ENCODE results near the gene MYO1C. TPM values are rescaled to one million over a fixed set of nuclear protein-coding genes. Genes with fewer than 3 reads are reported as not detected.
A peak's percentile ranks its signal among the peaks of the same experiment; 100 is the strongest.
"Not testable (repeated sequence)": the region's sequence is repeated elsewhere in the genome, so short reads cannot be mapped to it uniquely, and the experiment has no call there.

Gene MYO1C
- total RNA-seq, 2 donors from 2014 or later = 75.5 to 90.0 TPM

- Mint-ChIP-seq H3K9me3 (no peaks in the 10 kb centered on the region), H3K27me3 (ENCODE audit: insufficient read depth) (peaks cover 2% of the 10 kb centered on the region)
- H3K4me1 ChIP-seq (ENCODE audit: control insufficient read depth, insufficient read depth, low read length) = no peaks in the 10 kb centered on the region
Measured at GRCh38 chr17:1455291-1455796, 37.1 kb downstream of the MYO1C start.

DNA sequence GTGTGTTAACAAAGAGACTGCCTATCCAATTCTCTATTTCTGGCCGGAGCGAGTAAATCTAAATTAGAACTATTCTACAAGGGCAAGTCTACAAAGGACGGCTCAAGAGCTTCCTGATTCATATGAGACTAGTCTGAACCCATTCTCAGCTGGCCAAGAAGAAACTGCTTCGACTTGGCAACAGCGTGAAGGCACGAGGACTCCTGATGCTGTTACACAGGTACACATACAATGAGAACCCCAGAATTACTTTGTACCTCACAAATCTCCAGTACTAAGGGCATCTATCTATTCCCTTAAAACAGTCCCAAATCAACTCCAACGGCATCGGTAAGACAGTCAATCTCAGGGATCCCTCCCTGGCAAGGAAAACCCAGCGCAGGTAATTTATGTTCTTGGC, 37.9 kb downstream of the MYO1C start:
- Mint-ChIP-seq H3K27ac (peak overlapping the region; percentile 63), H3K9me3 (no peaks in the 10 kb centered on the region), H3K36me3 (ENCODE audit: low read depth) (peaks cover 25% of the 10 kb centered on the region), H3K4me1 (peaks cover 11% of the 10 kb centered on the region), H3K27me3 (ENCODE audit: insufficient read depth) (peaks cover 2% of the 10 kb centered on the region), H3K4me3 (peak overlapping the region; percentile 86)
- 87 to 90% methylated on average over 8 to 9 of the region's 9 CpGs for WGBS, 2 experiments (ENCODE audit: insufficient coverage in 1 of 2, insufficient read length in 1 of 2)
- no peaks in the 10 kb centered on the region for H3K9me3 ChIP-seq (ENCODE audit: control insufficient read depth, low read length)
- no peaks in the 10 kb centered on the region for H3K4me1 ChIP-seq (ENCODE audit: control insufficient read depth, insufficient read depth, low read length)
- H3K27me3 ChIP-seq (ENCODE audit: control insufficient read depth, insufficient read depth, low read length, poor library complexity, severe bottlenecking) = no peaks in the 10 kb centered on the region
- peaks cover 34% of the 10 kb centered on the region for H3K36me3 ChIP-seq (ENCODE audit: control insufficient read depth, insufficient read depth, low read length)
- no peak for DNase-seq
- no peak for TF ChIP-seq CTCF (conservative IDR thresholded peaks at IDR 0.05)
- peak overlapping the region; percentile 95 for H3K9ac ChIP-seq (ENCODE audit: extremely low read depth, low read length, poor library complexity, severe bottlenecking)
- no peak overlapping the region for H3K27ac ChIP-seq (ENCODE audit: low read depth, low read length)
- H3K4me3 ChIP-seq (ENCODE audit: low read length) = peak overlapping the region; percentile 91

More at GRCh38 chr17:1455291-1455796, 37.1 kb downstream of the MYO1C start:
- Histone ChIP-seq H3K9ac (ENCODE audit: extremely low read depth, low read length, poor library complexity, severe bottlenecking) (peak overlapping the region; percentile 95), H3K27me3 (ENCODE audit: control insufficient read depth, insufficient read depth, low read length, poor library complexity, severe bottlenecking) (no peaks in the 10 kb centered on the region), H3K36me3 (ENCODE audit: control insufficient read depth, insufficient read depth, low read length) (peaks cover 31% of the 10 kb centered on the region), H3K4me3 (ENCODE audit: low read length) (peak overlapping the region; percentile 91), H3K9me3 (ENCODE audit: control insufficient read depth, low read length) (no peaks in the 10 kb centered on the region), H3K27ac (ENCODE audit: low read depth, low read length) (peak overlapping the region; percentile 86)
- H3K36me3 Mint-ChIP-seq (ENCODE audit: low read depth) = peaks cover 26% of the 10 kb centered on the region
- H3K4me1 Mint-ChIP-seq = peaks cover 11% of the 10 kb centered on the region
- TF ChIP-seq CTCF (conservative IDR thresholded peaks at IDR 0.05) = peak; percentile 80
- 1% methylated on average over 11 to 31 of the region's 31 CpGs for WGBS, 2 experiments (ENCODE audit: insufficient coverage in 1 of 2, insufficient read length in 1 of 2)
- peak overlapping the region; percentile 86 for H3K4me3 Mint-ChIP-seq
- peak overlapping the region; percentile 91 for H3K27ac Mint-ChIP-seq
- DNase-seq = peak; percentile 91

DNA sequence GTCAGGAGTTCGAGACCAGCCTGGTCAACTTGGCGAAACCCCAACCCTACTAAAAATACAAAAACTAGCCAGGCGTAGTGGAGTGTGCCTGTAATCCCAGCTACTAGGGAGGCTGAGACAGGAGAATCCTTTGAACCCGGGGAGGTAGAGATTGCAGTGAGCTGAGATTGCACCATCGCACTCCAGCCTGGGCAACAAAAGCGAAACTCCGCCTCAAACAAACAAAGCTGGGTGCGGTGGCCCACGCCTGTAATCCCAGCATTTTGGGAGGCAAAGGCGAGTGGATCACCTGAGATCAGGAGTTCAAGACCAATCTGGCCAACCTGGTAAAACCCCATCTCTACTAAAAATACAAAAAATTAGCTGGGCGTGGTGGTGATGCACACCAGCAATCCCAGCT, 38.8 kb downstream of the MYO1C start:
- Mint-ChIP-seq H3K36me3 (ENCODE audit: low read depth) (peaks cover 33% of the 10 kb centered on the region), H3K4me1 (peaks cover 11% of the 10 kb centered on the region)

GRCh38 chr17:1452836-1453235, 39.6 kb downstream of the MYO1C start:
- Mint-ChIP-seq H3K27me3 (ENCODE audit: insufficient read depth) (peaks cover 2% of the 10 kb centered on the region), H3K36me3 (ENCODE audit: low read depth) (peaks cover 35% of the 10 kb centered on the region), H3K9me3 (no peaks in the 10 kb centered on the region), H3K4me1 (peaks cover 11% of the 10 kb centered on the region), H3K27ac (peak overlapping the region; percentile 64), H3K4me3 (no peak overlapping the region)
- no peaks in the 10 kb centered on the region for H3K27me3 ChIP-seq (ENCODE audit: control insufficient read depth, insufficient read depth, low read length, poor library complexity, severe bottlenecking)
- H3K9ac ChIP-seq (ENCODE audit: extremely low read depth, low read length, poor library complexity, severe bottlenecking) = no peak overlapping the region
- peak overlapping the region; percentile 43 for H3K4me3 ChIP-seq (ENCODE audit: low read length)
- H3K36me3 ChIP-seq (ENCODE audit: control insufficient read depth, insufficient read depth, low read length) = peaks cover 51% of the 10 kb centered on the region
- no peaks in the 10 kb centered on the region for H3K9me3 ChIP-seq (ENCODE audit: control insufficient read depth, low read length)
- H3K27ac ChIP-seq (ENCODE audit: low read depth, low read length) = no peak overlapping the region
- WGBS, 2 experiments (ENCODE audit: insufficient coverage in 1 of 2, insufficient read length in 1 of 2) = 92 to 93% methylated on average over 2 to 5 of the region's 5 CpGs
- no peak for TF ChIP-seq CTCF (conservative IDR thresholded peaks at IDR 0.05)
- H3K4me1 ChIP-seq (ENCODE audit: control insufficient read depth, insufficient read depth, low read length) = no peaks in the 10 kb centered on the region
- no peak for DNase-seq

More for the DNA sequence above, 38.8 kb downstream of the MYO1C start:
- not testable (repeated sequence) for H3K9me3 Mint-ChIP-seq; H3K4me1 ChIP-seq (ENCODE audit: control insufficient read depth, insufficient read depth, low read length); H3K27me3 Mint-ChIP-seq (ENCODE audit: insufficient read depth); H3K9me3 ChIP-seq (ENCODE audit: control insufficient read depth, low read length); DNase-seq; H3K9ac ChIP-seq (ENCODE audit: extremely low read depth, low read length, poor library complexity, severe bottlenecking); H3K4me3 Mint-ChIP-seq; H3K27ac Mint-ChIP-seq; H3K27me3 ChIP-seq (ENCODE audit: control insufficient read depth, insufficient read depth, low read length, poor library complexity, severe bottlenecking); H3K27ac ChIP-seq (ENCODE audit: low read depth, low read length)
- H3K4me3 ChIP-seq (ENCODE audit: low read length) = peak overlapping the region; percentile 43
- H3K36me3 ChIP-seq (ENCODE audit: control insufficient read depth, insufficient read depth, low read length) = peaks cover 42% of the 10 kb centered on the region
- WGBS, 2 experiments (ENCODE audit: insufficient coverage in 1 of 2, insufficient read length in 1 of 2) = 94% methylated on average over 10 to 11 of the region's 11 CpGs

GRCh38 chr17:1450261-1450660, 42.2 kb downstream of the MYO1C start:
- H3K27ac ChIP-seq (ENCODE audit: low read depth, low read length) = not testable (repeated sequence)

More at GRCh38 chr17:1450261-1450660, 42.2 kb downstream of the MYO1C start:
- H3K27me3 ChIP-seq (ENCODE audit: control insufficient read depth, insufficient read depth, low read length, poor library complexity, severe bottlenecking); H3K27me3 Mint-ChIP-seq (ENCODE audit: insufficient read depth); H3K4me3 Mint-ChIP-seq; H3K9ac ChIP-seq (ENCODE audit: extremely low read depth, low read length, poor library complexity, severe bottlenecking); H3K9me3 ChIP-seq (ENCODE audit: control insufficient read depth, low read length); H3K4me1 Mint-ChIP-seq; H3K27ac Mint-ChIP-seq; H3K4me3 ChIP-seq (ENCODE audit: low read length); DNase-seq; H3K4me1 ChIP-seq (ENCODE audit: control insufficient read depth, insufficient read depth, low read length); H3K9me3 Mint-ChIP-seq: not testable (repeated sequence)
- peaks cover 59% of the 10 kb centered on the region for H3K36me3 ChIP-seq (ENCODE audit: control insufficient read depth, insufficient read depth, low read length)
- 96 to 97% methylated on average over 15 to 21 of the region's 21 CpGs for WGBS, 2 experiments (ENCODE audit: insufficient coverage in 1 of 2, insufficient read length in 1 of 2)
- peaks cover 54% of the 10 kb centered on the region for H3K36me3 Mint-ChIP-seq (ENCODE audit: low read depth)
